Measurements from ENCODE around the gene DHCR7. TPM values are rescaled to one million over a fixed set of nuclear protein-coding genes. Genes with fewer than 3 reads are reported as not detected.

DHCR7 gene
- total RNA-seq, 2 donors from 2014 or later, result 87.7 to 130 TPM

DNA sequence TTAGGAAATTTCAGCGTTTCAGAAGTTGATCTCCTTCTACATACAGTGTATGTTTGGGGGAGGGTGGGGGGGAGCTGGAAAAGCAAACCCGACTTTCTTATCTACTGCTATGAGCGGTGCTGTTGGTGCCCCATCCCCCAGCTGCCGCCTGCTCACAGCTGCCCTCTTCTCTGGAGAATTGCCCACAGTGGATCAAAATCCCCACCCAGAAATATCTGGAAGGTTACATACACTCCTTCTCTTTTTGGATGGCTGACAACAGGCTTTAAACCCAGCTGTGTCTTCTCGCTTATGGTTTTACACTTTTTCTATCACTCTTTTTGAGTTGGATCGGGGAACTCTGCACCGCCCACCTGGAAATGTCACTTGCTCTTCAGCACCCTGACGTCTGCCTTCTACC is 56.4 kb downstream of the DHCR7 start:
- H3K4me3 Mint-ChIP-seq, result no peak overlapping the region
- no peak for DNase-seq
- no peak overlapping the region for H3K9ac ChIP-seq (ENCODE audit: extremely low read depth, low read length, poor library complexity, severe bottlenecking)
- no peak for TF ChIP-seq CTCF (conservative IDR thresholded peaks at IDR 0.05)
- H3K9me3 ChIP-seq (ENCODE audit: control insufficient read depth, low read length), result no peaks in the 10 kb centered on the region
- no peaks in the 10 kb centered on the region for H3K4me1 ChIP-seq (ENCODE audit: control insufficient read depth, insufficient read depth, low read length)
- H3K9me3 Mint-ChIP-seq, result peaks cover 18% of the 10 kb centered on the region
- WGBS, 2 experiments (ENCODE audit: insufficient coverage in 1 of 2, insufficient read length in 1 of 2), result 77 to 93% methylated on average over 4 to 8 of the region's 8 CpGs
- H3K27ac Mint-ChIP-seq, result no peak overlapping the region
- peaks cover 46% of the 10 kb centered on the region for H3K27me3 Mint-ChIP-seq (ENCODE audit: insufficient read depth)
- no peaks in the 10 kb centered on the region for H3K36me3 ChIP-seq (ENCODE audit: control insufficient read depth, insufficient read depth, low read length)
- no peak overlapping the region for H3K4me3 ChIP-seq (ENCODE audit: low read length)
- H3K4me1 Mint-ChIP-seq, result no peaks in the 10 kb centered on the region
- H3K27me3 ChIP-seq (ENCODE audit: control insufficient read depth, insufficient read depth, low read length, poor library complexity, severe bottlenecking), result peaks cover 8% of the 10 kb centered on the region
- no peak overlapping the region for H3K27ac ChIP-seq (ENCODE audit: low read depth, low read length)
- peaks cover 7% of the 10 kb centered on the region for H3K36me3 Mint-ChIP-seq (ENCODE audit: low read depth)

DNA sequence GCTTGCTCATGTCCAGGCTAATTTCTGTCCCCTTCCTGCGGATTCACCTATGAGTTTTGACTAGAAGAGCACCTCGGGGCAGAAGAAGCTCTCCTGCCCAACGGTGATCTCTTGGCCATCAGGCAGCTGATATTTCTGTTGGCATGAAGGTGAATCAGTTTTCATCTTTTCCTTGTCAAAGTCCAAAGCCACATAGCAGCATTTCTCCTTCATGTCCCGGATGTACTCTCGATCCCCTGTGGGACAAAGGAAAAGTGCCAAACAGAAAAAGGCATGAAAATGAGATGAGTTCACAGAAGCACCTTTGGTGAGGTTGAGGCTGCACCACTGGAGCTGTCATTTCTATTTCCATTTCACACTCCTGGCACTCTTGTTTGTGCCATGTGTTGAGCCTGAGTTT is 56.8 kb downstream of the DHCR7 start:
- H3K4me1 ChIP-seq (ENCODE audit: control insufficient read depth, insufficient read depth, low read length), result no peaks in the 10 kb centered on the region
- H3K27ac ChIP-seq (ENCODE audit: low read depth, low read length), result no peak overlapping the region
- Mint-ChIP-seq H3K4me1 (no peaks in the 10 kb centered on the region), H3K27ac (no peak overlapping the region), H3K27me3 (ENCODE audit: insufficient read depth) (peaks cover 47% of the 10 kb centered on the region), H3K9me3 (peaks cover 23% of the 10 kb centered on the region), H3K4me3 (no peak overlapping the region), H3K36me3 (ENCODE audit: low read depth) (peaks cover 7% of the 10 kb centered on the region)
- H3K9me3 ChIP-seq (ENCODE audit: control insufficient read depth, low read length), result no peaks in the 10 kb centered on the region
- WGBS, 2 experiments (ENCODE audit: insufficient coverage in 1 of 2, insufficient read length in 1 of 2), result 89 to 94% methylated on average over 3 to 5 of the region's 5 CpGs
- no peak overlapping the region for H3K4me3 ChIP-seq (ENCODE audit: low read length)
- DNase-seq, result no peak
- H3K36me3 ChIP-seq (ENCODE audit: control insufficient read depth, insufficient read depth, low read length), result no peaks in the 10 kb centered on the region
- no peak overlapping the region for H3K9ac ChIP-seq (ENCODE audit: extremely low read depth, low read length, poor library complexity, severe bottlenecking)
- peaks cover 8% of the 10 kb centered on the region for H3K27me3 ChIP-seq (ENCODE audit: control insufficient read depth, insufficient read depth, low read length, poor library complexity, severe bottlenecking)
- no peak for TF ChIP-seq CTCF (conservative IDR thresholded peaks at IDR 0.05)

DNA sequence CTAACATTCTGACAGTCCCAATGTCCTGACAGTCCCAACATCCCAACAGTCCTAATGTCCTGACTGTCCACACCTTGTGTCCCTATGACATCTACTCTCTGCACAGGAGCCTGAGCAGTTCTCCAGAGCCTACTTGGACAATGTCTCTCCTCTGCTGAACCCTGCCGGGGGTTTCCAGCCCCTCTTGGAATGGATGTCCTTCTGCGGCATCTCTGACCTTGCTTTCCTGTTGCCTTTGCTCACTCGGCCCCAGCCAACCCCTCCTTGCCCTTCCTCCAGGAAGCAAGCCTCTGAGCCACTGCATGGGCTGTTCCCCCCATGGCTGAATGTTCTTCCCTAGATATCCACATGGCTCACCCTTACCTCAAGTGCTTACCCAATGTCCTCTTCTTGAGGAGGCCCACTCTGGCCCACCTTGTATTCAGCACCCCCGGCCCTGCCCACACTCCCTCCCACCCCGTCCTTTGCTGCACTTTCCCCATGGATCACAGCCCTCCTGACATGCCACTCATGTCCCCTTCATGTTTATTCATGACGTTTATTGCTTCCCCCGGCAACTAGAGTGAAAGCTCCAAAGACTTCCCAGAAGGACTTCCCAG is 59.5 kb downstream of the DHCR7 start:
- H3K36me3 Mint-ChIP-seq (ENCODE audit: low read depth), result peaks cover 7% of the 10 kb centered on the region
- TF ChIP-seq CTCF (conservative IDR thresholded peaks at IDR 0.05), result no peak
- no peaks in the 10 kb centered on the region for H3K36me3 ChIP-seq (ENCODE audit: control insufficient read depth, insufficient read depth, low read length)
- peaks cover 8% of the 10 kb centered on the region for H3K27me3 ChIP-seq (ENCODE audit: control insufficient read depth, insufficient read depth, low read length, poor library complexity, severe bottlenecking)
- DNase-seq, result no peak
- no peak overlapping the region for H3K4me3 ChIP-seq (ENCODE audit: low read length)
- 81 to 88% methylated on average over 6 to 7 of the region's 7 CpGs for WGBS, 2 experiments (ENCODE audit: insufficient coverage in 1 of 2, insufficient read length in 1 of 2)
- H3K4me1 ChIP-seq (ENCODE audit: control insufficient read depth, insufficient read depth, low read length), result no peaks in the 10 kb centered on the region
- no peak overlapping the region for H3K4me3 Mint-ChIP-seq
- H3K27ac ChIP-seq (ENCODE audit: low read depth, low read length), result no peak overlapping the region
- H3K4me1 Mint-ChIP-seq, result no peaks in the 10 kb centered on the region
- peaks cover 52% of the 10 kb centered on the region for H3K27me3 Mint-ChIP-seq (ENCODE audit: insufficient read depth)
- peaks cover 24% of the 10 kb centered on the region for H3K9me3 Mint-ChIP-seq
- H3K9ac ChIP-seq (ENCODE audit: extremely low read depth, low read length, poor library complexity, severe bottlenecking), result no peak overlapping the region
- H3K27ac Mint-ChIP-seq, result no peak overlapping the region
- H3K9me3 ChIP-seq (ENCODE audit: control insufficient read depth, low read length), result no peaks in the 10 kb centered on the region
